ENCODE results near the gene GGT6. TPM values are rescaled to one million over a fixed set of nuclear protein-coding genes. Genes with fewer than 3 reads are reported as not detected.

The GGT6 gene
- total RNA-seq, 1 experiment from 2014 or later = 3.7 TPM

GRCh38 chr17:4594931-4595684 lies 34.7 kb upstream of the GGT6 start:
- intact Hi-C loops (cut with micrococcal nuclease; ENCODE audit: unreplicated experiment) = no loop called here
- H3K9me2 ChIP-seq (ENCODE audit: insufficient read depth) = no peaks in the 10 kb centered on the region
- H3K4me1 ChIP-seq (replicated peaks; ENCODE audit: insufficient read depth) = peaks cover 10% of the 10 kb centered on the region
- peaks cover 9% of the 10 kb centered on the region; the same call in 1 of the 2 replicates for H3F3A ChIP-seq (ENCODE audit: insufficient read depth, low read depth)
- TF ChIP-seq EZH2 (IDR thresholded peaks at IDR 0.05; ENCODE audit: low read depth) = no peak
- no peak for TF ChIP-seq CTCF (conservative IDR thresholded peaks at IDR 0.05)
- no peaks in the 10 kb centered on the region for H4K20me1 ChIP-seq (ENCODE audit: insufficient read depth)
- H2AFZ ChIP-seq = no peak overlapping the region
- H3K9me3 ChIP-seq (ENCODE audit: insufficient read depth, low read depth) = no peaks in the 10 kb centered on the region
- no peak overlapping the region for H3K4me3 ChIP-seq
- H3K4me2 ChIP-seq = no peak overlapping the region
- CTCF ChIA-PET = no interaction called here
- BruUV-seq (replicated peaks) = no TSS peak
- H3K36me3 ChIP-seq (ENCODE audit: low read depth) = no peaks in the 10 kb centered on the region
- peaks cover 59% of the 10 kb centered on the region for H3K27me3 ChIP-seq (ENCODE audit: insufficient read depth, low read depth)
- H3K79me2 ChIP-seq (ENCODE audit: low read depth) = no peaks in the 10 kb centered on the region
- POLR2A ChIA-PET (ENCODE audit: unreplicated experiment) = no interaction called here
- no peak for DNase-seq
- no peak overlapping the region for H3K27ac ChIP-seq

- H3K4me3 ChIP-seq = no peak overlapping the region
- H3K79me2 ChIP-seq (ENCODE audit: low read depth) = no peaks in the 10 kb centered on the region
- DNase-seq = no peak
- no peaks in the 10 kb centered on the region for H4K20me1 ChIP-seq (ENCODE audit: insufficient read depth)
- H3K27me3 ChIP-seq (ENCODE audit: insufficient read depth, low read depth) = peaks cover 56% of the 10 kb centered on the region
- H3K4me1 ChIP-seq (replicated peaks; ENCODE audit: insufficient read depth) = peaks cover 3% of the 10 kb centered on the region
- POLR2A ChIA-PET (ENCODE audit: unreplicated experiment) = interaction anchor here (0.7 kb wide), 1 partner anchor 20 kb away, joined by 4 read pairs; no protein-coding TSS in a partner anchor
- H3F3A ChIP-seq (ENCODE audit: insufficient read depth, low read depth) = 0 out of 2 replicates have a peak, but pooled peaks cover 6% of the 10 kb centered on the region
- intact Hi-C loops (cut with micrococcal nuclease; ENCODE audit: unreplicated experiment) = no loop called here
- CTCF ChIA-PET = no interaction called here
- H3K27ac ChIP-seq = no peak overlapping the region
- H3K9me2 ChIP-seq (ENCODE audit: insufficient read depth) = no peaks in the 10 kb centered on the region
- no peak overlapping the region for H2AFZ ChIP-seq
- TF ChIP-seq EZH2 (IDR thresholded peaks at IDR 0.05; ENCODE audit: low read depth) = no peak
- BruUV-seq (replicated peaks) = no TSS peak
- H3K36me3 ChIP-seq (ENCODE audit: low read depth) = no peaks in the 10 kb centered on the region
- H3K9me3 ChIP-seq (ENCODE audit: insufficient read depth, low read depth) = no peaks in the 10 kb centered on the region
- no peak overlapping the region for H3K4me2 ChIP-seq
Observed at GRCh38 chr17:4594406-4594805, 34.0 kb upstream of the GGT6 start.

- H3K79me2 ChIP-seq (ENCODE audit: low read depth) = no peaks in the 10 kb centered on the region
- ChIA-PET POLR2A (ENCODE audit: unreplicated experiment) (no interaction called here), CTCF (no interaction called here)
- TF ChIP-seq CTCF (conservative IDR thresholded peaks at IDR 0.05) = no peak
- TF ChIP-seq EZH2 (IDR thresholded peaks at IDR 0.05; ENCODE audit: low read depth) = no peak
- BruUV-seq (replicated peaks) = no TSS peak
- H3K9me3 ChIP-seq (ENCODE audit: insufficient read depth, low read depth) = no peaks in the 10 kb centered on the region
- H3F3A ChIP-seq (ENCODE audit: insufficient read depth, low read depth) = no peaks in the 10 kb centered on the region
- intact Hi-C loops (cut with micrococcal nuclease; ENCODE audit: unreplicated experiment) = no loop called here
- H3K4me1 ChIP-seq (replicated peaks; ENCODE audit: insufficient read depth) = no peaks in the 10 kb centered on the region
- H3K36me3 ChIP-seq (ENCODE audit: low read depth) = no peaks in the 10 kb centered on the region
- H2AFZ ChIP-seq = no peak overlapping the region
- H3K4me3 ChIP-seq = no peak overlapping the region
- no peaks in the 10 kb centered on the region for H4K20me1 ChIP-seq (ENCODE audit: insufficient read depth)
- H3K27ac ChIP-seq = no peak overlapping the region
- H3K9me2 ChIP-seq (ENCODE audit: insufficient read depth) = no peaks in the 10 kb centered on the region
- DNase-seq = no peak
- no peak overlapping the region for H3K4me2 ChIP-seq
- peaks cover 58% of the 10 kb centered on the region for H3K27me3 ChIP-seq (ENCODE audit: insufficient read depth, low read depth)
Observed at GRCh38 chr17:4593021-4593421, 32.6 kb upstream of the GGT6 start.
